ENCODE data around the gene CCDC50.

- no peak for TF ChIP-seq POLR2AphosphoS2 (IDR thresholded peaks at IDR 0.05; ENCODE audit: low read depth, low read length)
- TF ChIP-seq, protein P1, sequence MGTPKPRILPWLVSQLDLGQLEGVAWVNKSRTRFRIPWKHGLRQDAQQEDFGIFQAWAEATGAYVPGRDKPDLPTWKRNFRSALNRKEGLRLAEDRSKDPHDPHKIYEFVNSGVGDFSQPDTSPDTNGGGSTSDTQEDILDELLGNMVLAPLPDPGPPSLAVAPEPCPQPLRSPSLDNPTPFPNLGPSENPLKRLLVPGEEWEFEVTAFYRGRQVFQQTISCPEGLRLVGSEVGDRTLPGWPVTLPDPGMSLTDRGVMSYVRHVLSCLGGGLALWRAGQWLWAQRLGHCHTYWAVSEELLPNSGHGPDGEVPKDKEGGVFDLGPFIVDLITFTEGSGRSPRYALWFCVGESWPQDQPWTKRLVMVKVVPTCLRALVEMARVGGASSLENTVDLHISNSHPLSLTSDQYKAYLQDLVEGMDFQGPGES (IDR thresholded peaks at IDR 0.05) = no peak
- TF ChIP-seq CTCF (IDR thresholded peaks at IDR 0.05 in 2 of 3, conservative IDR thresholded peaks at IDR 0.05 in 1 of 3; ENCODE audit: control insufficient read depth in 2 of 3, extremely low read depth in 1 of 3, insufficient read depth in 1 of 3, low read depth in 3 of 3, low read length in 3 of 3) = no peak
- no peak for TF ChIP-seq MYC (IDR thresholded peaks at IDR 0.05; ENCODE audit: insufficient read depth, insufficient read length, insufficient replicate concordance, low read length, severe bottlenecking)
- no peak for TF ChIP-seq JUND (IDR thresholded peaks at IDR 0.05; ENCODE audit: low read depth, low read length)
- TF ChIP-seq RAD21 (IDR thresholded peaks at IDR 0.05; ENCODE audit: insufficient read depth, low read depth, low read length) = no peak
Observed at GRCh38 chr3:191435981-191436380, 106.8 kb downstream of the CCDC50 start.

Measured in GM12878 (cell line).